GM12874 (cell line): ENCODE results near the gene PYGO1.

ENCODE experiments used
- CTCF ChIP-seq: IDR thresholded peaks from 2 replicates; pipeline ENCODE4 v1.5.1; 2011; ENCODE audit warnings: low read depth, mild to moderate bottlenecking, control low read depth, low read length, moderate library complexity; ENCODE audit not compliant: insufficient read depth

The PYGO1 gene

GRCh38 chr15:55588070-55588814 is at the start of gene PYGO1:
Gene PYGO1 (minus strand): TSS chr15:55588345. CDS start chr15:55587883, 462 bp downstream.
- no peak for TF ChIP-seq CTCF

GRCh38 chr15:55637086-55637485 is 48.9 kb upstream of the PYGO1 start:
- no peak for TF ChIP-seq CTCF

GRCh38 chr15:55633731-55634130 is 45.6 kb upstream of the PYGO1 start:
- no peak for TF ChIP-seq CTCF

GRCh38 chr15:55632434-55632833 is 44.3 kb upstream of the PYGO1 start:
- no peak for TF ChIP-seq CTCF

GRCh38 chr15:55630858-55631257 is 42.7 kb upstream of the PYGO1 start:
- no peak for TF ChIP-seq CTCF

GRCh38 chr15:55628369-55628730 is 40.2 kb upstream of the PYGO1 start:
- TF ChIP-seq CTCF: no peak

GRCh38 chr15:55627730-55628368 is 39.7 kb upstream of the PYGO1 start:
- no peak for TF ChIP-seq CTCF
